Keratinocyte (primary cell): Measurements from ENCODE around the gene RTKN2.

ENCODE experiments used
- CTCF ChIP-seq, 3 experiments: IDR thresholded peaks in 1 of 3; conservative IDR thresholded peaks in 1 of 3; optimal IDR thresholded peaks in 1 of 3; 2 replicates in 2 of 3; 3 replicates in 1 of 3; pipeline versions ENCODE3 to v1.5.1; 2011; ENCODE audit warnings: low read length in 3 of 3, mild to moderate bottlenecking in 3 of 3, moderate library complexity in 2 of 3, control low read depth in 1 of 3, inconsistent platforms in 1 of 3; ENCODE audit not compliant: insufficient read depth in 2 of 3; ENCODE audit errors: extremely low read depth in 1 of 3
- EZH2 ChIP-seq: IDR thresholded peaks from one replicate; pipeline ENCODE4 v1.6.1; 2012; ENCODE audit warnings: inconsistent platforms, mild to moderate bottlenecking, low read length, moderate library complexity

GRCh38 chr10:62243647-62243997, 25.0 kb downstream of the RTKN2 start:
- TF ChIP-seq CTCF (optimal IDR thresholded peaks at IDR 0.05 in 1 of 3, IDR thresholded peaks at IDR 0.05 in 1 of 3, conservative IDR thresholded peaks at IDR 0.05 in 1 of 3; ENCODE audit: extremely low read depth in 1 of 3, insufficient read depth in 2 of 3, low read length in 3 of 3) (no peak), EZH2 (no peak)
